H7 (cell line): ENCODE results near the gene FRG2C. TPM values are rescaled to one million over a fixed set of nuclear protein-coding genes. Genes with fewer than 3 reads are reported as not detected.

Experiments
- total RNA-seq: library from RNA; depleted of rRNA; stranded (reverse); fragments of >200 nt; shearing (Covaris generic); gene quantifications from 2 replicates; pipeline ENCODE4 v1.2.3, GENCODE V29; 2014; rRNA removed

FRG2C gene
- total RNA-seq, 1 experiment from 2014 or later: not detected

Other genes with a start within 250 kb of the FRG2C start
- gene ZNF717, start 121.2 kb downstream of the FRG2C start, total RNA-seq: not detected in 2 replicates